ENCODE data around the gene SCP2.

- TF ChIP-seq CTCF (conservative IDR thresholded peaks at IDR 0.05; ENCODE audit: low read depth, low read length), result no peak
- TF ChIP-seq EZH2 (IDR thresholded peaks at IDR 0.05; ENCODE audit: low read length, unreplicated experiment), result no peak
Observed at GRCh38 chr1:53069663-53070327, 142.7 kb downstream of the SCP2 start.

Measured in PC-3 (cell line).